Measurements from ENCODE around the gene COL25A1. TPM values are rescaled to one million over a fixed set of nuclear protein-coding genes. Genes with fewer than 3 reads are reported as not detected.

The COL25A1 gene
- total RNA-seq, 1 experiment from 2014 or later: 4.2 TPM

GRCh38 chr4:108980455-108981239 lies 321.8 kb downstream of the COL25A1 start:
- Histone ChIP-seq H2BK120ac (ENCODE audit: low read depth, low read length, poor library complexity, severe bottlenecking) (no peak overlapping the region), H3K18ac (ENCODE audit: insufficient read length, low read depth, low read length) (no peak overlapping the region), H4K5ac (ENCODE audit: insufficient read length, low read depth, low read length) (no peak overlapping the region), H4K20me1 (ENCODE audit: control insufficient read depth, insufficient read depth, insufficient read length) (no peaks in the 10 kb centered on the region), H4K8ac (replicated peaks; ENCODE audit: insufficient read length, low read depth, low read length) (no peak overlapping the region), H2BK5ac (ENCODE audit: insufficient read length, low read length) (no peak overlapping the region), H3K14ac (ENCODE audit: insufficient read depth, low read length) (no peak overlapping the region), H3K79me1 (ENCODE audit: insufficient read depth, low read depth, low read length, poor library complexity, severe bottlenecking) (no peaks in the 10 kb centered on the region), H2AK5ac (ENCODE audit: insufficient read length, low read length) (no peak overlapping the region), H3K27me3 (ENCODE audit: insufficient read depth, low read length) (no peaks in the 10 kb centered on the region), H3K27ac (ENCODE audit: insufficient read length, low read depth, low read length) (no peak overlapping the region), H3K4ac (ENCODE audit: low read depth, low read length) (no peak overlapping the region), H2AFZ (ENCODE audit: low read length) (no peak overlapping the region), H3K23ac (ENCODE audit: insufficient read length, low read depth, low read length) (no peak overlapping the region), H3K23me2 (ENCODE audit: insufficient read length, low read depth, low read length, poor library complexity, severe bottlenecking) (no peaks in the 10 kb centered on the region), H4K91ac (ENCODE audit: insufficient read length, low read depth, low read length) (no peak overlapping the region), H2BK12ac (ENCODE audit: insufficient read length, low read depth, low read length) (no peak overlapping the region), H3K4me1 (ENCODE audit: insufficient read depth, low read length) (no peaks in the 10 kb centered on the region), H3K9ac (ENCODE audit: extremely low read depth, insufficient read length, low read length) (no peak overlapping the region), H3K9me3 (ENCODE audit: control insufficient read depth, low read depth, low read length) (no peaks in the 10 kb centered on the region), H3K79me2 (ENCODE audit: insufficient read depth, low read length) (no peaks in the 10 kb centered on the region), H2BK15ac (ENCODE audit: low read depth, low read length) (no peak overlapping the region), H3K4me2 (ENCODE audit: insufficient read depth, insufficient read length, low read length) (no peak overlapping the region), H3K56ac (ENCODE audit: insufficient read length, low read depth, low read length) (no peak overlapping the region), H3T11ph (ENCODE audit: low read length) (no peak overlapping the region), H2BK20ac (ENCODE audit: low read depth, low read length, poor library complexity, severe bottlenecking) (no peak overlapping the region)
- Mint-ChIP-seq H3K27ac (no peak overlapping the region), H3K27me3 (ENCODE audit: low read depth) (no peaks in the 10 kb centered on the region), H3K4me1 (peaks cover 4 to 11% of the 10 kb centered on the region in 2 experiments; a peak in 3 of 4 replicates), H3K36me3 (ENCODE audit: insufficient read depth in 1 of 3, low read depth in 3 of 3) (no peaks in the 10 kb centered on the region; a peak in 1 of 7 replicates), H3K9me3 (no peaks in the 10 kb centered on the region), H3K4me3 (no peak overlapping the region)
- no peak for DNase-seq
- no CpG with 5 or more reads among the region's 10 CpGs for WGBS (ENCODE audit: extremely low coverage, insufficient read length, low lambda C conversion rate)
- TF ChIP-seq CTCF (conservative IDR thresholded peaks at IDR 0.05): no peak
